ENCODE data around the gene RNPS1. TPM values are rescaled to one million over a fixed set of nuclear protein-coding genes. Genes with fewer than 3 reads are reported as not detected.

Gene RNPS1
- total and polyA plus RNA-seq, 2 donors (not counting 1 experiment from before 2014, with no cell fraction given) = 38.1 to 115 TPM

- H3K4me3 ChIP-seq (replicated peaks in 1 of 4; ENCODE audit: control extremely low read depth in 1 of 4, insufficient read depth in 1 of 4, low read depth in 3 of 4, low read length in 4 of 4) = no peak overlapping the region
Observed at GRCh38 chr16:2246301-2246885, 21.5 kb downstream of the RNPS1 start.

GRCh38 chr16:2244926-2245795 lies 22.8 kb downstream of the RNPS1 start:
- H3K9ac ChIP-seq (ENCODE audit: insufficient read depth, low read length) = no peak overlapping the region
- H2AFZ ChIP-seq (ENCODE audit: low read length) = no peak overlapping the region
- no peaks in the 10 kb centered on the region for H3K9me3 ChIP-seq (ENCODE audit: control insufficient read depth, insufficient read depth, low read depth, low read length)
- no peak for TF ChIP-seq EZH2 (IDR thresholded peaks at IDR 0.05; ENCODE audit: low read length, missing control alignments)
- no peak for TF ChIP-seq CTCF (conservative IDR thresholded peaks at IDR 0.05 in 1 of 2, IDR thresholded peaks at IDR 0.05 in 1 of 2; ENCODE audit: low read depth in 1 of 2, low read length in 2 of 2)
- peaks cover 6% of the 10 kb centered on the region for H3K79me2 ChIP-seq (ENCODE audit: control insufficient read depth, insufficient read depth, low read length)
- H3K4me1 ChIP-seq (ENCODE audit: control insufficient read depth, extremely low read depth, insufficient read depth, low read length) = no peaks in the 10 kb centered on the region
- no peak overlapping the region for H3K4me2 ChIP-seq (ENCODE audit: extremely low read depth, insufficient read depth, low read length)
- H3K27me3 ChIP-seq (ENCODE audit: control insufficient read depth, insufficient read depth, low read length) = no peaks in the 10 kb centered on the region
- no peak overlapping the region for H3K4me3 ChIP-seq (replicated peaks in 1 of 4; ENCODE audit: control extremely low read depth in 1 of 4, insufficient read depth in 1 of 4, low read depth in 3 of 4, low read length in 4 of 4)
- no peak overlapping the region for H3K27ac ChIP-seq (ENCODE audit: insufficient read depth, low read length)
- H4K20me1 ChIP-seq (ENCODE audit: control insufficient read depth, extremely low read depth, insufficient read depth, low read length) = no peaks in the 10 kb centered on the region
- H3K36me3 ChIP-seq (ENCODE audit: control insufficient read depth, insufficient read depth, low read length) = peaks cover 26% of the 10 kb centered on the region
- DNase-seq (ENCODE audit: low read depth in 2 of 2) = no peak

More at GRCh38 chr16:2246301-2246885, 21.5 kb downstream of the RNPS1 start:
- Histone ChIP-seq H3K27me3 (ENCODE audit: control insufficient read depth, insufficient read depth, low read length) (no peaks in the 10 kb centered on the region), H3K9me3 (ENCODE audit: control insufficient read depth, insufficient read depth, low read depth, low read length) (no peaks in the 10 kb centered on the region), H3K4me2 (ENCODE audit: extremely low read depth, insufficient read depth, low read length) (no peak overlapping the region), H2AFZ (ENCODE audit: low read length) (no peak overlapping the region), H3K4me1 (ENCODE audit: control insufficient read depth, extremely low read depth, insufficient read depth, low read length) (no peaks in the 10 kb centered on the region), H3K27ac (ENCODE audit: insufficient read depth, low read length) (no peak overlapping the region), H3K9ac (ENCODE audit: insufficient read depth, low read length) (no peak overlapping the region), H3K79me2 (ENCODE audit: control insufficient read depth, insufficient read depth, low read length) (peaks cover 9% of the 10 kb centered on the region), H4K20me1 (ENCODE audit: control insufficient read depth, extremely low read depth, insufficient read depth, low read length) (no peaks in the 10 kb centered on the region), H3K36me3 (ENCODE audit: control insufficient read depth, insufficient read depth, low read length) (peaks cover 26% of the 10 kb centered on the region)
- TF ChIP-seq CTCF (conservative IDR thresholded peaks at IDR 0.05 in 1 of 2, IDR thresholded peaks at IDR 0.05 in 1 of 2; ENCODE audit: low read depth in 1 of 2, low read length in 2 of 2) = no peak
- no peak for DNase-seq (ENCODE audit: low read depth in 2 of 2)

- Histone ChIP-seq H3K36me3 (ENCODE audit: control insufficient read depth, insufficient read depth, low read length) (peaks cover 26% of the 10 kb centered on the region), H3K4me3 (replicated peaks in 1 of 4; ENCODE audit: control extremely low read depth in 1 of 4, insufficient read depth in 1 of 4, low read depth in 3 of 4, low read length in 4 of 4) (no peak overlapping the region)
- DNase-seq (ENCODE audit: low read depth in 2 of 2) = no peak
Observed at GRCh38 chr16:2244301-2244700, 23.6 kb downstream of the RNPS1 start.

More at GRCh38 chr16:2244301-2244700, 23.6 kb downstream of the RNPS1 start:
- H3K4me1 ChIP-seq (ENCODE audit: control insufficient read depth, extremely low read depth, insufficient read depth, low read length) = no peaks in the 10 kb centered on the region
- H3K9me3 ChIP-seq (ENCODE audit: control insufficient read depth, insufficient read depth, low read depth, low read length) = no peaks in the 10 kb centered on the region
- no peaks in the 10 kb centered on the region for H3K27me3 ChIP-seq (ENCODE audit: control insufficient read depth, insufficient read depth, low read length)
- H4K20me1 ChIP-seq (ENCODE audit: control insufficient read depth, extremely low read depth, insufficient read depth, low read length) = no peaks in the 10 kb centered on the region
- TF ChIP-seq EZH2 (IDR thresholded peaks at IDR 0.05; ENCODE audit: low read length, missing control alignments) = no peak
- no peak for TF ChIP-seq CTCF (conservative IDR thresholded peaks at IDR 0.05 in 1 of 2, IDR thresholded peaks at IDR 0.05 in 1 of 2; ENCODE audit: low read depth in 1 of 2, low read length in 2 of 2)
- H3K79me2 ChIP-seq (ENCODE audit: control insufficient read depth, insufficient read depth, low read length) = peaks cover 4% of the 10 kb centered on the region
- H3K27ac ChIP-seq (ENCODE audit: insufficient read depth, low read length) = no peak overlapping the region
- no peak overlapping the region for H2AFZ ChIP-seq (ENCODE audit: low read length)
- no peak overlapping the region for H3K4me2 ChIP-seq (ENCODE audit: extremely low read depth, insufficient read depth, low read length)
- H3K9ac ChIP-seq (ENCODE audit: insufficient read depth, low read length) = no peak overlapping the region

Measured in fibroblast of lung (primary cell).